GM12864 (cell line): Measurements from ENCODE around the gene OPRD1.

Experiments
- DNase-seq: peaks from one replicate; pipeline ENCODE4 v3.0.0-alpha.2; 2011; ENCODE audit warnings: low read depth
- H3K4me3 ChIP-seq: 2 replicates; pipeline ENCODE4 v1.5.1; 2011; ENCODE audit warnings: mild to moderate bottlenecking, low read depth, low read length, control low read depth
- TF ChIP-seq, protein P1 (sequence below): IDR thresholded peaks from 2 replicates; pipeline ENCODE4 v1.5.1; 2011; ENCODE audit warnings: low read depth, mild to moderate bottlenecking, moderate library complexity, low read length, control low read depth, inconsistent platforms; ENCODE audit errors: missing control alignments

The OPRD1 gene

DNA sequence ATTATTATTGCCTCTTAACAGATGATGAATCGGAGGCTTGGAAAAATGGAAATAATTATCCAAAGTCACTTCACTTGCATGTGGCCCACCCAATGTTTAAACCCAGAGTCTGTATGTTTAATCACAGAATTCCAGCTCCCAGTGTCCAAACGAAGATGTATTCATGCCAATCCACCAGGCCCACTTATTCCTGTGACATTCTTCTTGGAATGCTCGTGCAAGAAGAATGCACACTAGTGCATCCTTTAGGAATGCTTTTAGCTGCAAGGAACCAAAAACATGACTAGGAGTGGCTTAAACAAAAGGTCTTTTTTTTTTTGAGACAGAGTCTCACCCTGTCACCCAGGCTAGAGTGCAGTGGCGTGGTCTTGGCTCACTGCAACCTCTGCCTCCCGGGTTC, 8.9 kb upstream of the OPRD1 start:
- TF ChIP-seq, protein P1, sequence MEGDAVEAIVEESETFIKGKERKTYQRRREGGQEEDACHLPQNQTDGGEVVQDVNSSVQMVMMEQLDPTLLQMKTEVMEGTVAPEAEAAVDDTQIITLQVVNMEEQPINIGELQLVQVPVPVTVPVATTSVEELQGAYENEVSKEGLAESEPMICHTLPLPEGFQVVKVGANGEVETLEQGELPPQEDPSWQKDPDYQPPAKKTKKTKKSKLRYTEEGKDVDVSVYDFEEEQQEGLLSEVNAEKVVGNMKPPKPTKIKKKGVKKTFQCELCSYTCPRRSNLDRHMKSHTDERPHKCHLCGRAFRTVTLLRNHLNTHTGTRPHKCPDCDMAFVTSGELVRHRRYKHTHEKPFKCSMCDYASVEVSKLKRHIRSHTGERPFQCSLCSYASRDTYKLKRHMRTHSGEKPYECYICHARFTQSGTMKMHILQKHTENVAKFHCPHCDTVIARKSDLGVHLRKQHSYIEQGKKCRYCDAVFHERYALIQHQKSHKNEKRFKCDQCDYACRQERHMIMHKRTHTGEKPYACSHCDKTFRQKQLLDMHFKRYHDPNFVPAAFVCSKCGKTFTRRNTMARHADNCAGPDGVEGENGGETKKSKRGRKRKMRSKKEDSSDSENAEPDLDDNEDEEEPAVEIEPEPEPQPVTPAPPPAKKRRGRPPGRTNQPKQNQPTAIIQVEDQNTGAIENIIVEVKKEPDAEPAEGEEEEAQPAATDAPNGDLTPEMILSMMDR: no peak
- no peak overlapping the region for H3K4me3 ChIP-seq
- no peak for DNase-seq

DNA sequence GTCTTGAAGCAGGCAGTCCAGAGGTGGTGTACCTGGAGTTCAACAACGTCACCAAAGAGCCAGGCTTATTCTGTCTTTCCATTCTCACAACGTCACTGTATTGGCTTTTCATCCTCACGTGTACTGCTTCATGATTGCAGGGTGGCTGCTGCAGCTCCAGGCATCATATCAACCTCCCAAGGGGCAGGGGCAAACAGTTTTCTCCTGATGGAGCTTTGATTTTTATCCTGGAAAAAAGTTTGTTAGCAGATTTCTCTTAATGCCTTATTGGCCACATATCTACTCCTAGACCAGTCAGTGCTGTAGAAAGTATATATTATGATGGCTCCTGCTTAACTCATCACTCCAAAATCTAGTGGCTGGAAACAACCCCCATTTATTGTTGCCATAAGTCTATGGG, 8.3 kb upstream of the OPRD1 start:
- TF ChIP-seq, protein P1: no peak
- H3K4me3 ChIP-seq: no peak overlapping the region

DNA sequence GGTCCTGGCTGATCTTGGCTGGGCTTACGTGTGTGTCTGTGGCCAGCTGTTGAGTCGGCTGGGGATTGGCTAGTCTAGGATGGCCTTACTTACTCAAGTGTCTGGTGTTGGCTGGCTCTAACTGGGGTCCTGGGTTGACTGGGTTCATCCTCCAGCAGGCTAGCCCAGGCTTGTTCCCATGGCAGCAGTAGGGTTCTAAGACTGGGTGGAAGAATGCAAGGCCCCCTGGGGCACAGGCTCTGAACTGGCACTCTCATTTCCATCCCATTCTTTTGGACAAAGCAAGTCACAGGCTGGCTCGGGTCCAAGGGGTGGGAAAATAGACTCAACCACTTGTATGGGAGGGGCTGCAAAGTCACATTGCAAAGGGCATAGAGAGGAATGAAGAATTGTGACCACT, 7.9 kb upstream of the OPRD1 start:
- DNase-seq: no peak
- no peak overlapping the region for H3K4me3 ChIP-seq

More for the DNA sequence above, 8.3 kb upstream of the OPRD1 start:
- no peak for DNase-seq

DNA sequence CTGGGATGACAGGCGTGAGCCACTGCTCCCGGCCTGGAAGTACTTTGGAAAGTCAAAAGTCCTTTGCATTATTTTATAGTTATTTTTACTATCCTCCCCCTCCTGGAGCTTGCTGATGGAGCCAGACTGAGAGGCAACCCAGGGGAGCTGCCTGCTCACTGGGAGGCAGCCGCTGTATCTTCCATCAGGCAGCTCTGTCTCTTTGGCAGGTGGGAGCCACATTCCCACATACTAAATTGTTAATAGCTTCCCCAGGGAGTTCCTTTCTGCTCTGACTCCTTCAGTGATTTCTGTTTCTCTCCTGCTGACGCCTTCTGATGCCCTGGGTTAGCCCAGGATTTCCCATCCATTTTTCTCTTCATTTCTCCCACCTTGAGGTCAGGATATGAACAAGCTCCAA, 4.9 kb upstream of the OPRD1 start:
- no peak overlapping the region for H3K4me3 ChIP-seq
- TF ChIP-seq, protein P1: no peak
- DNase-seq: no peak

More for the DNA sequence above, 7.9 kb upstream of the OPRD1 start:
- TF ChIP-seq, protein P1: no peak

DNA sequence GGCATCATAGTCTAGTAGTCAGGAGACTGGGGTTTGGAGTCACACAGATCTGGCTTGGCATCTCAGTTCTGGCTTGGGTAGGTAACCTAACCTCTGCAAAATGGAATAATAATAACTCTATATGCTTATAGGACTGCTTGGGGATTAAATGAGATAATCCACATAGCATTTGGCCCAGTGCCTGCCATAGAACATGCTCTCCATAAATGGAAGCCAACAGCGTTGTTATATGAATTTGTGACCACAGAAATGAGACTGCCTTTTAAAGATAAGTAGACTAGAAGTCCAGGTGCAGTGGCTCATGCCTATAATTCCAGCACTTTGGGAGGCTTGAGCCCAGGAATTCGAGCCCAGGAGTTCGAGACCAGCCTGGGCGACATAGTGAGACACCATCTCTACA, 4.0 kb upstream of the OPRD1 start:
- TF ChIP-seq, protein P1: no peak

DNA sequence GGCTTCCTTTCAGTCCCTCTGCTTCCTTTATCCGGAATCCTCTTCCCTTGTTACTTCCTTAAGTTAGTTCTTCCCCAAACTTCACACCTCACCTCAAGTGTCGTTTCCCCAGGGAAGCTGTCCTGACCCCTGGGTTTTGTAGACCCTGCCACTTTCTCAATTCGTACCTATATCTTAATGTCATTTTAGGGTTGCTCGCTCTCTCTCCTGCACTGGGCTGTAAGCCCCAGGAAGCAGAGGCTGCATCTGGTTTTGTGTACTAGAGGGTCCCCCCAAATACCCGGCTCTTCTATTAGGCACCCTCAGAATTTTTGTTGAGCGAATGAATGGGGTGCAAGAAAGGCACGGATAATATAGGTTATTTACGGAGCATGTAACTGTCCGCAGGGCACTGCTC, 603 bp upstream of the OPRD1 start:
- no peak overlapping the region for H3K4me3 ChIP-seq
- TF ChIP-seq, protein P1: no peak

More for the DNA sequence above, 4.0 kb upstream of the OPRD1 start:
- no peak overlapping the region for H3K4me3 ChIP-seq
- DNase-seq: no peak

DNA sequence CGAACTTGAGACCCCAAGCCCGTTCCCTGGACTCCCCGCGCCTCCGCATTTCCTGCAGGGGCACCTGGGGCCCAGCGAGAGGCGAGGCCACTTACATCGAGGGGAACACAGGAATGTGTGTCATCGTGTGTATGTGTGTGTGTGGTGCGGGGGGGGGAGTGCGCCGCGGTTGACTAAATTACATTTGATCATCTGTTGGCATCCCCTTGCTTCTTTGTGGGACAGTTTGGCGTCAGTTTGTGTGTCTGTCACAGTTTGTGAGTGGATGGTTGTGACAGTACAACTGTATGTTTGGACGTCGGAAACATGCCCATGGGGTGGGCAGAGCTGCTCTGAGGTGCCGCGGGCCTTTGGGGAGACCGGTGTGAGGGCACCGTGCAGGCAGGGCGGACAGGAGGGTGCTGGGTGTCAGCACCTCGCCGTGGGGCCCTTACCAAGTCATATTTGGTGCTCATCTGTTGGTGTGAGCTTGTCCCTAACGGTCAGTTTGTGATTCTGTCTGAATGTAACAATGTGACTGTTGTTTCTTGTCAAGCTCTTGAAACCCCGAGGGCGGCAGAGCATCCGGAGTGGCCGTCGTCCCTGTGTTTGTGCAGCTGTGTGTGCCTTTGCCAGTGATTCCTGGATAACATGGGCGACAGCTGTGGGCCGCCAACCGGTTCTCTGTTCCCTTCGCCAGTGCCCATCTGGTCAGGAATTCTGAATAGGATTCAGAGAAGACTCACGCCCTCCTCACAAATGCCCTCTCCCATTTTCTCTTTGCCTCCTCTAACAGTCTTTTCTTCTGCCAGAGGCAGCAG, 899 bp downstream of the OPRD1 start:
- no peak overlapping the region for H3K4me3 ChIP-seq
- TF ChIP-seq, protein P1: no peak
- no peak for DNase-seq

More for the DNA sequence above, 603 bp upstream of the OPRD1 start:
- DNase-seq: no peak
